Stimulated activated CD4-positive, alpha-beta T cell treated with anti-CD3 and anti-CD28 coated beads, TNF-alpha, amount 100 ng/mL, for 1 hour (primary cell): Measurements from ENCODE around the gene HDAC1.

Experiments used
- DNase-seq, 3 donors: peaks; one replicate each; pipeline ENCODE4 v3.0.0-alpha.2; 2020; ENCODE audit warnings: low read depth in 3 of 3, low spot score in 1 of 3

HDAC1 gene

GRCh38 chr1:32321712-32322291, 29.9 kb downstream of the HDAC1 start:
- no peak for DNase-seq

DNA sequence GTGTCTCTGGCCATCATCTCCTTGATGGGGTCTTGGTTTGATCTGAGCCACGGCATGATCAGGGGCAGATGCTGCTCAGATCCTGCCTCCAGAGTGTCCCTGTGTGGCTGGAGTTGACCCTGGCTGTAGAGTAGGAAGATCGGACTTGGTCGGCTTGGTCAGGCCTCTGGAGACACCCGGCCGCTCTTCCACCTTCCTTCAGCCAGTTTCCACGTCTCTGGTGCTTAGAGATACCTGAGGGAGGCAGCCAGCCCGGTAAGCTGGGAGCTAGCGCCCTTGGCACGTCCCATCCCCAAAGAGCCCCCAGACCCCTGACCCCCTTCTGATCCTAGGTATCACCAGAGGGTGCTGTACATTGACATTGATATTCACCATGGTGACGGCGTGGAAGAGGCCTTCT, 35.3 kb downstream of the HDAC1 start:
- no peak for DNase-seq

DNA sequence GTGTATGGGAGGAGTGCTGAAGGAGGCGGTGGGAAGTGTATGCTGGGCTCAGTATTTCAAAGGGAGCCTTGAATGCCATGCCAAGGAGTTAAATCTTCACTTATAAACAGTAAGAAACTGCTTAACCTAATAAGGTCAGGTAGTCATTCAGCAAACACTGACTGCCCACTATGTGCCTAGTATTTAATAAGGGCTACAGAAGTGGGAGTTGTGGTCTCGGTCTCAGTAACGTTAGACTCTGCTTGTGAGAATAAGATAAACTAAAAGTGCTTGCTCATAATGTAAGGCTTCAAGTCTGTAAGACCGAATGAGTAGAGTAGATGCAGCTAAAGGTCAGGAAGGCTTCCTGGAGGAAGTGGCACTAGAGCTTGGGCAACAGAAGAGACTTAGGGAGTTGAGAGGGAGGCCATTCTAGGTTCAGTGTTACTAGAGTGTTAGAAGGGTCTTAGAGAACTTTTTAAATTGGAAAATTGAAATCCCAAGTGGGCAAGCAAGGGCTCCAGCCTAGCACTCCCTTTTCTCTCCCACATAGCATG, 38.1 kb downstream of the HDAC1 start:
- no peak for DNase-seq

GRCh38 chr1:32330558-32331151, 38.8 kb downstream of the HDAC1 start:
- DNase-seq = no peak

DNA sequence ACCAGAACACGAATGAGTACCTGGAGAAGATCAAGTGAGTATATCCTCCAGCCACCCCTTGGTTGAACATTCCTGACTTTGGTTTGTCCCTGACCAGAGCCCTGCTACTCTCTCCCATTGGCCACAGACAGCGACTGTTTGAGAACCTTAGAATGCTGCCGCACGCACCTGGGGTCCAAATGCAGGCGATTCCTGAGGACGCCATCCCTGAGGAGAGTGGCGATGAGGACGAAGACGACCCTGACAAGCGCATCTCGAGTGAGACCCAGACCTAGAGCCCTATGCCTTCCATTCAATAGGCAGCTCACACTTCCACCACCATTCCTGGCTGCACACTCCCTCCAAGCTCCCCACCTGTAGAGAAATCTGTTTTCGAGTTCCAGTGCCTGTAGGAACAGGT, 39.7 kb downstream of the HDAC1 start:
- DNase-seq = no peak

GRCh38 chr1:32332290-32333079, 40.6 kb downstream of the HDAC1 start:
- no peak for DNase-seq

DNA sequence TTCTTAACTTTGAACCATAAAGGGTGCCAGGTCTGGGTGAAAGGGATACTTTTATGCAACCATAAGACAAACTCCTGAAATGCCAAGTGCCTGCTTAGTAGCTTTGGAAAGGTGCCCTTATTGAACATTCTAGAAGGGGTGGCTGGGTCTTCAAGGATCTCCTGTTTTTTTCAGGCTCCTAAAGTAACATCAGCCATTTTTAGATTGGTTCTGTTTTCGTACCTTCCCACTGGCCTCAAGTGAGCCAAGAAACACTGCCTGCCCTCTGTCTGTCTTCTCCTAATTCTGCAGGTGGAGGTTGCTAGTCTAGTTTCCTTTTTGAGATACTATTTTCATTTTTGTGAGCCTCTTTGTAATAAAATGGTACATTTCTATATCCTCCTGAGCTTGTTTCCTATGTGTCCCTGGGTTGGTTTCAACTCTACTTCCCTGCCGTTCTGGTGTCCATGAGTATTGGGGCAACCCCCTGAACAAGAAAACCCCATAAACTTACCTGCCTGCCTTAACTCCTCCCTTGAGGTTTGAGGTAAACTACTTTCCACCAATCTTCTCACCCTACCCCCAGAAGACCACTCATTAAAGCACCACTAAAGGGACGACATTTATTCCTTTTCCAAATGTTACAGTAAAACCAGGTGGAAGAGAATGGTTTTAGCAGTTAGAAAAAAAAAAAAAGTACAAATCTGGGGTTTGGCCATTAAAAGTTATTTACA, 41.5 kb downstream of the HDAC1 start:
- DNase-seq = no peak

GRCh38 chr1:32334274-32334861, 42.5 kb downstream of the HDAC1 start:
- DNase-seq = no peak

- peak in 2 of 3 donors; percentile 55 for DNase-seq
Observed at GRCh38 chr1:32334864-32335534, 43.1 kb downstream of the HDAC1 start.

- no peak for DNase-seq
Observed at GRCh38 chr1:32335535-32335789, 43.6 kb downstream of the HDAC1 start.

DNA sequence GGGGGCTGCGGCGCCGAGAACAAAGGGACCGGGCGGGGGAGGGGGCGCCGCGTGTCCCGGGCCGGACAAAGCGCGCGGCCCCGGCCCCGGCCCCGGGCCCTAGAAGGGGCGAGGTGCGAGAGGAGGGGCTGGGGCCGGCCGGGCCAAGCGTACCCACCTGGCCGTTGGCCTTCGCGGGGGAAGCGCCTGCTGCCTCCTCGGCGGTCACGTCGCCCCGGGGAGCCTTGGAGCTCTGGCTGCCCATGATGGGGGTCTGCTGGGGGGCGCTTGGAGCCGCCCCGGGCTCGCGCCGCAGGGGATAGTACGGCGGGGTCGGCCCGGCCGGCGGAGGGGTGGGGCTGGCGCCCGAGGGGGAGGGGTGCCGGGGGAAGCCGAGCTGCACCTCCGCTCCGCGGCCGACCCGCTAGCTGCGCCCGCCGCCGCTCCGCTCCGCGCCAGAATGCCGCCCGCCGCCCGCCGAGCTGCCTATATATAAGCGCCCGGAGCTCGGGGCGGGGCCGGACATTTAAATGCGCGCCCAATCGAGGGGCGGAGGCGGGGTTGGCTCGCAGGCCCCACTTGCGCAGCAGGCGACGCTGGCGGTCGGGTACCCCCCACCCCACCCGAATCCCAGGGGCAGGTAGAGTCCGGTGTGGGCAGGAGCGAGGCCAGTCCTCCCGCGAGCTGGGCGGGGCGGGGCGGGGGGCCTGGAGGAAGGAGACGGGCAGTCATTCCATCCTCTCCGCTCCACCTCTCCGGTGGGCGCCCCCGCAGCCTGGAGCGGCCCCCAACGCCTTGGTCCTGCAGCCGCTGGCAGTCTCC, 44.1 kb downstream of the HDAC1 start, which contains the start of gene MARCKSL1:
Gene MARCKSL1, minus strand, starts transcription at position 444 of the 801 bp plus-strand sequence. Its CDS starts 200 bp downstream, at position 244.
- DNase-seq = peak; percentile 74 to 85 (median 84)

DNA sequence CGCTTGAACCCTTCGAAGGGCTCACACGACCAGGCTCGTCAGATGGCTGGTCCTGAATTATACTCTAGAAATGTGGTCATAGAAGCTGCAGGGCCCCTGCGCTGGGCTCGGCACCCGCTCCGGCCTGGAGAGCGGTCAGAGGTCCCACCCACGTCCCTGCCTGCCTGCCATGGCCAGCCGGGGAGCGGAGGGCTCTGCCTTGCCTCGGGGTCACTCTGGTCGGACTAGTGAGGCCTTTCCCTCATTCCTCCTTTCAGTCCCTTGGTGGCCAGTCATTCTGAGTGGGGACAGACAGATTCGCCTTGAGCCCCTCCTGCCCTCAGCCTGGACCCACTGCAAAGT, 44.7 kb downstream of the HDAC1 start:
- no peak for DNase-seq

DNA sequence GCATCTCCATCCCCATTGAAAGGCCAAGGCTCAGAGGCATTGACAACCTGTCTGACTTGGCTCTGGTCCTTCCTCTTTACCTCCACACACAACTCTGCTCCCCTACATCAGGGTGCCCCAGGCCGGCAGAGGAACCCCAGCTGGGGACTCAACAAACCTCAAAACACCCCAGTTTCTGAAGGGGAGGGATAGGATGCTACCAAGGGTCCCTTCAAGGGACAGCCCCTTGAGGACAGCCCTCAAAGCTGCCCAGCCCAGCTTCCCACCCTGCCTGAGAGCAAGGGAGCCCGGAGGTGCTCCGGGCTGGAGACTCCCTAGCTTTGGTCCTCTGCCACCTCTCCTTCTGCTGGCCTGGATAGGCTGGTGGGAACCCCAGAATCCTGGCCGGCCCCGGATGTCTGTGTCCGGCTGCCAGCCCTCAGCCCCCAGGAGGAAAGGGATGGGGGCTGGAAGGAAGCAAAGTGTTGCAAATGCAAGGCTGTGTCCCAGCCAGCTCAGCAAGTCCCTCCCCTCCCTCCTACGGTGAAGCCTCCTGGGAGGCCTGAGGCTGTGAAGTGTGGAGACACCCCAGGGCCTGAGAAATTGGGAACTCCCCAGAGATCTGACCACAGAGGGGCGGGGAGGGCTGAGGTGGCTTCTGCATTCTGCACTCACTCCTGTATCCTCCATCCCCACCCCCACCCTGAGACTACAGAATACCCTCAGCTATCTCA, 45.2 kb downstream of the HDAC1 start:
- DNase-seq = no peak

- DNase-seq = no peak
Observed at GRCh38 chr1:32337855-32338636, 46.2 kb downstream of the HDAC1 start.

- DNase-seq = no peak
Observed at GRCh38 chr1:32338637-32339145, 46.8 kb downstream of the HDAC1 start.

DNA sequence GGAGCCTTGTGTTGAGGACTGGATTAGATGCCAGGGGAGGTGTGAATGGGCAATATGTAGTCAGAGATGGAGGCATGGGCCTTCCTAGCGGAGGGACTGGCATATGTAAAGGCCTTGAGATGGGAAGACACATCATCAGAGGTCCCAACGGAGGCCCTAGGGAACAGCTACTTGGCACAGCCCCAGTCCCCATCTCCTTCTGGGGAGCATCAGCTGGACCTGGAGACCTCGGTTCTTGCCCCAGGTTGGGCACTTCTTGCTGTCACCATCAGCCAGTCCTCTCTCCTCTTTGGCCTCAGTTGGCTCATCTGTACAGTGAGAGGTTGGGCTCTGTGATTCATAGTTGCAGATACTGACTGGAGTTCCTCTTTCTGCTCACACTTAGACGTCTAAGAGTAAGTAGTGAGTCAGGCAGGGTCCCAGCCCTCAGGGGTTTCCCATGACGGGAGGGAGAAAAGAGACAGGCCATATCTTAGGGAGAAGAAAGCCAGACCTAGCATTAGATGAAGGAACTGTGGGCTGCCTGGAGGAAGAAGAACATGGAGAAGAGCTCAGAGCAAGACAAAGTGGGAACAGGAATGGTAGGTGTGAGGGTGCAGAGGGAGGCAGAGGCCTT, 47.6 kb downstream of the HDAC1 start:
- DNase-seq = no peak

- DNase-seq = no peak
Observed at GRCh38 chr1:32341186-32341757, 49.4 kb downstream of the HDAC1 start.

DNA sequence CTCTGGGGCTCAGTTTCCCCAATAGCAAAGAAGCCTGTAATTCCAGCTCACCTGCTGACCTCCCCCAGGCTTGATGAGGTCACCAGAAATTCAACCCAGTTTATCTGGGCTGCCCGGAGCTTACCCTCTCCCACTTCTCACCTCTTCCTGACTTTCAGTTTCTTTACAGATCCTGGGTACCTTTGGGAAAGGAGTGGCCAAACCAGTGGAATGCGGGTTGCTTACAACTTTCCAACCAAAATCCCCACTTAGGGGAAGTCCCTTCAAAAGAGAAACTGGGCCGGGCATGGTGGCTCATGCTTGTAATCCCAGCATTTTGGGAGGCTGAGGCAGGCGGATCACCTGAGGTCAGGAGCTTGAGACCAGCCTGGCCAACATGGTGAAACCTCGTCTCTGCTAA, 50.1 kb downstream of the HDAC1 start:
- no peak for DNase-seq
